ENCODE data around the gene TSPY2. TPM values are rescaled to one million over a fixed set of nuclear protein-coding genes. Genes with fewer than 3 reads are reported as not detected.
"Not testable (repeated sequence)": the region's sequence is repeated elsewhere in the genome, so short reads cannot be mapped to it uniquely, and the experiment has no call there.

The TSPY2 gene, protein sequence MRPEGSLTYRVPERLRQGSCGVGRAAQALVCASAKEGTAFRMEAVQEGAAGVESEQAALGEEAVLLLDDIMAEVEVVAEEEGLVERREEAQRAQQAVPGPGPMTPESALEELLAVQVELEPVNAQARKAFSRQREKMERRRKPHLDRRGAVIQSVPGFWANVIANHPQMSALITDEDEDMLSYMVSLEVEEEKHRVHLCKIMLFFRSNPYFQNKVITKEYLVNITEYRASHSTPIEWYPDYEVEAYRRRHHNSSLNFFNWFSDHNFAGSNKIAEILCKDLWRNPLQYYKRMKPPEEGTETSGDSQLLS
- total RNA-seq (not detected), total RNA-seq (0 reads per million in 2 donors)

DNA sequence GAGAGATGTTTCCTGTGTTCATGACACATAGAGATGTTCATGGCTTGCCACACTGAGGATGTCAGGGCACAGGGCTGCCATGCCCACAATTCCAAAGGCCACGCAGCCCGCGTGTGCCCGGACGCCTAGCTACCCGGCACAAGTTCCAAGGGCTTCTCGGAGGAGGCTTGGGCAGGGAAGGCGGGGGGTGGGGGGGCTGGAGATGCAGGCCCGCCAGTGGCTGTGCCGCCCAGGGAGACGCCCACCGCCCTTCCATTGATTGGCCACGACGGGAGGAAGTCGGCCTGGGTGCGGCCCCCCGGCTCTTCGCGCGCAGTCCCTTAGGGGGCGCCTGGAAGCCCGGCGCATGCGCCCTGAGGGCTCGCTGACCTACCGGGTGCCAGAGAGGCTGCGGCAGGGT, at the start of gene TSPY2:
TSPY2 (plus strand) TSS at position 301 of the 400 bp plus-strand sequence; CDS start at position 347, 46 bp downstream.
- H3K27ac Mint-ChIP-seq; H3K4me3 Mint-ChIP-seq; ATAC-seq; DNase-seq; H3K9me3 ChIP-seq (ENCODE audit: control insufficient read depth, low read length, poor library complexity, severe bottlenecking); H3K36me3 Mint-ChIP-seq (ENCODE audit: low read depth); H3K27me3 Mint-ChIP-seq; H3K4me1 Mint-ChIP-seq: not testable (repeated sequence)

DNA sequence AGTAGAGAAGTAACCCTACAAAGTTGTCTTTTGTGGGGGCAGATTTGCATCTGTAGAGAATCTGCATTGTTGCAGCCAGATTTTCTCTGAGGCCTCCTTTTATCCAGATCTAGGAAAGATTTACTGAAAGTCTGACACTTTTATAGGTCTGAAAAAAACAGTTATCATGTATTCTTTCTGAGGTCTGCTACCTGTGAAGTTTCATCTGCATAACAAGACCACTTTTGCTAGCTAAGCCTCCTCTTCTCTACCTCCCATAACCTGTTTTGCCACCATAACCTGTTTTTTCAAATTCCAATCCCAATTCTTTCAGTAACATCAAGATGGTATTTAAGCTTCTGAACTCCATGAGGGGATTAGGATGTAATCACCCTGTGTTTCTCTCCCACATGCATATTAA, 36.5 kb upstream of the TSPY2 start:
- not testable (repeated sequence) for H3K4me1 Mint-ChIP-seq; H3K27me3 Mint-ChIP-seq; DNase-seq; H3K36me3 Mint-ChIP-seq (ENCODE audit: low read depth); ATAC-seq; H3K27ac Mint-ChIP-seq; H3K9me3 ChIP-seq (ENCODE audit: control insufficient read depth, low read length, poor library complexity, severe bottlenecking); H3K4me3 Mint-ChIP-seq

DNA sequence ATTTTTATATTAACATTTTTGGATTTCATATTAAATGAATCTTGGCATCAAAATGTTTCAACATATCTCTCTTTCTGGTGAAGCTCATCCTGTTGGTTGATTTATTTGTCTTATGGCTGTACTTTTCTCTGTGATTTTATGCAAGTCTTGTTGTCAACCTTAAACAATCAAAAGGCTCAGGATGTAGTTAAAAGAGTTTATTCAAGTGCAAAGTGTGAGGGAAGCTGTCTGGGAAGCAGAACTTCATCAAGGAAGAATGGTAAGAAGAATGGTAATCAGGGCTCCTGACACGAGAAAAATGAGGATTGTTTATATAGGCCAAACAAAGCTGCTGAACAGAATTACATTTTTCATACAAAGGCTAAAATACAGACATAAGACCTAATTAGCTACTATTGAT, 29.0 kb upstream of the TSPY2 start:
- not testable (repeated sequence) for H3K4me3 Mint-ChIP-seq; DNase-seq; H3K9me3 ChIP-seq (ENCODE audit: control insufficient read depth, low read length, poor library complexity, severe bottlenecking); H3K36me3 Mint-ChIP-seq (ENCODE audit: low read depth); H3K27ac Mint-ChIP-seq; ATAC-seq; H3K27me3 Mint-ChIP-seq; H3K4me1 Mint-ChIP-seq

DNA sequence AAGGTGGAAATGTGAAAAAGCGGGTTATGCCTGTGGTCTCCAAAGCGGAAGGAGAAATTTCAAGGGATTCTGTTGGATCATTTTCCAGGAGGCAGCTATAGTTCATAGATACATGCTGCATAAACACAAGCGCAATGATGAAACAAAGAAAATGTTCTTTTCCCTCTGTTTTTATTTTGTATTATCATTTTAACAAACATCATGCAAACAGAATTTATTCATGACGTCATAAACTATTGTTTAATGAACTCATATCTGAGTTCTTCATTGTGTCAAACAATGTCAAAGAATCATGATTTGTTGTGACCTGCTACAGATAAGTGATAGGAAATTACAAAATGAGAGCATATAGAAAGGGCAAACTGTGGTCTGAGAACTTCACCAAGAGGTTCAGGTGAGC, 23.8 kb downstream of the TSPY2 start:
- DNase-seq; H3K36me3 Mint-ChIP-seq (ENCODE audit: low read depth); H3K27me3 Mint-ChIP-seq; H3K4me3 Mint-ChIP-seq; H3K27ac Mint-ChIP-seq; ATAC-seq; H3K4me1 Mint-ChIP-seq; H3K9me3 ChIP-seq (ENCODE audit: control insufficient read depth, low read length, poor library complexity, severe bottlenecking): not testable (repeated sequence)
